HG03460 (cell line): Measurements from ENCODE around the gene ADAT3.
A peak's percentile ranks its signal among the peaks of the same experiment; 100 is the strongest.

Experiments
- ATAC-seq: cut with Tn5 transposase; IDR thresholded peaks from one replicate; pipeline ENCODE4 v1.9.1; 2021; ENCODE audit not compliant: unreplicated experiment

The ADAT3 gene

DNA sequence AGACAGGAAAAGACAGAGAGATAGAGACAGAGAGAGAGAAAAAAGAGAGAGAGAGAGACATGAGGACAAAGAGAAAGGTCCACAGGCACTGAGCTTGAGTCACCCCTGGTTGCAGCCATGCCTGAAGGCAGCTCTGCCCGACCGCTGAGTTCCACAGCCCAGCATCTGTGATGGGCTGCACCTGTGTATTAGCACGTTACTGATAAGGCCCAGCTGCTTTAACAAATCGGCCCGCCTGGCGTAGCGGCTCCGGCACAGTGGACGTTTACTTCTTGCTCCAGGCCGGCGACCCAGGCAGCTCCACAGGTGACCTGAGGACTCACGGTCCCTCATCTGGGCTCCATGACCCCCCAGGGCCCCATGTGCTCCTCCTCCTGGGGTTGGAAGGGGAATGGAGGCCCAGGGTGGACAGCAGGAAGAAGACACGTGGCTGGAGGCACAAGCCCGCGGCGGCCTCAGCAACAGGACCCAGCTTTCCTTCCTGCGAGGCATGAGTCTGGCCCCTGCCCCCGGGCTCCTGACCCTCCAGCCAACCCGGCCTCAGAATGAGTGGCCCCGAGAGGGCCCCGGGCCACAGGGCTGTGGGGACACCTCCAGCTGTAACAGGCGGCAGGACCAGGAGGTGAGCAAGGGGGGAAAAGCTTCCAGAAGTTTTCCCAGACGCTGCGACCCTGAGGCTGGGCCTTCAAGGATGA is 31.9 kb downstream of the ADAT3 start:
- no peak for ATAC-seq

- ATAC-seq = no peak
Observed at GRCh38 chr19:1938071-1938470, 32.9 kb downstream of the ADAT3 start.

DNA sequence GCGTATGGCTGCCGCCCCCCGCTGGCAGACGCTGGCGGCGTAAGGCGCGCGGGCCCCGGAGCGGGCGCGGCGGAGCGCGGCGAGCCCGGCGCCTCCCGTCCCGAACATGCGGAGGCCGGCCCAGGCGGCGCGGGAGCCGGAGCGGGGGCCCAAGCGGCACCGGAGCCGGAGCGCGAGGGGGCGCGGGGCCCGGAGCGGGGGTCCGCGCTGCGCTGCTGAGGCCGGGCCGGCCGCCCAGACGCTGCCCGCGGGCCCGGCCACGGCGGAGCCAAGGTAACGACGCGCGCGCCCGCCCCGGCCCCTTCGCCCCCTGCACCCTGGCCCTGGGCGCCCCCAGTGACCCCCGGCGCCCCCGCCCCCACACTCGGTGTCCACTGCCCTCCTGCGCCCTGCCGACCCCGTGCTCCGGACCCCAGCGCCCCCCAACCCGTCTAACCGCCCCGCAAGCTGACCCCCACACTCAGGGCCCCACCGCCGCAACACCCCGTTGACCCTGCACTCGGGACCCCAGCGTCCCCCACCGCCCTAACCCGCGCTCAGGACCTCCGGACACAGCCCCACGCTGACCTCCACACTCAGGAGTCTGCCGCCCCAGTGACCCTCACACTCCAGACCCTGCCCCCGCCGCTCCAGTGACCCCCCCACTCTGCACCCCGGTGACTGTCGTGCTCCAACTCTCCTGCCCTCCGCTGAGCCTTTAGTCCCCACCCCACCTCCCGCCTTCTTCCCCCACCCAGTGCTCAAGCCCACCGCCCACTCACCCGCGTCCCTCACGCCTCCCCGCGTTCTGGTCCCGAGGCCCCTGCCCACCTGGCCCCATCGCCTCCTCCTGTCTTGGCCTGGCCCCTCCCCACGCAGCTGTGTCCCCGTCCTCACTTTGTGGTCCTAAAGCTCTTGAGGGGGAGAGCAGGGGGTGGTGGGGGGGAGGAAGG is 36.2 kb downstream of the ADAT3 start, which contains the start of gene CSNK1G2:
Gene CSNK1G2, plus strand, starts transcription at position 27 of the 932 bp plus-strand sequence. CDS start 28,601 bp downstream, outside the sequence.
- peak; percentile 42 for ATAC-seq

GRCh38 chr19:1942078-1942933 is 37.1 kb downstream of the ADAT3 start:
- ATAC-seq = no peak

- no peak for ATAC-seq
Observed at GRCh38 chr19:1942934-1943555, 37.8 kb downstream of the ADAT3 start.

GRCh38 chr19:1943661-1944087 is 38.5 kb downstream of the ADAT3 start:
- no peak for ATAC-seq

- no peak for ATAC-seq
Observed at GRCh38 chr19:1944088-1944915, 39.1 kb downstream of the ADAT3 start.

DNA sequence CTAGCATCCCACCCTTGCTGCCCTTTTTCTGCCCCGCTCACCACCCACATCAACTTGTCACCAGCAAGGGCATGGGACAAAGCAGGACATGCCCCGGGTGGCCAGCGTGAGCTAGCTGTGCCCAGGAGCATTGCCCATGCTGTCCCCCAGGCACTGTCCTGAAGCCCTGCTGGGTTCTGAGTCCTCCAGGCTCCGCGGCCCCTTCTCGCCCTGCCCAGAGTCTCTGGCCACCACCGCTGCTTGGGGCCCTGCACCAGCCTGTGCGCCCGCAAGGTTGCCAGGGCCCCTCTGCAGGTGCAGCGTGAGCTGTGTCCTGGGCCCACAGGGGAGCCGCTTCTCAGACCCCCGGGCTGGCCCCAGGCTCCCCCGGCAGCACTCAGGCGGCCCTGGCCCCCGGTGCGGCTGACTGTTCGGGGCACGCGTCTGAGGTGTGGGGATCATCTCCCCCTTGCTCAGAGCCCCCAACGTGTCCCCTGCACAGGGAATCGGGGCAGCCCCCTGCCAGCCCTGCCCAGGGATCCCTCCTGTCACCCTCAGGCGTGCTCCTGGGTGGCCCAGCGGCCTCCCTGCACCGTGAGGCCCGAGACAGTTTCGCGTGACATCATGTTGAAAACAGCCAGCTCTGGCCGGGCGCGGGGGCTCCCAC is 39.8 kb downstream of the ADAT3 start:
- ATAC-seq = no peak

- no peak for ATAC-seq
Observed at GRCh38 chr19:1945899-1946298, 40.7 kb downstream of the ADAT3 start.

- no peak for ATAC-seq
Observed at GRCh38 chr19:1947651-1948209, 42.5 kb downstream of the ADAT3 start.

- no peak for ATAC-seq
Observed at GRCh38 chr19:1949304-1950101, 44.3 kb downstream of the ADAT3 start.

DNA sequence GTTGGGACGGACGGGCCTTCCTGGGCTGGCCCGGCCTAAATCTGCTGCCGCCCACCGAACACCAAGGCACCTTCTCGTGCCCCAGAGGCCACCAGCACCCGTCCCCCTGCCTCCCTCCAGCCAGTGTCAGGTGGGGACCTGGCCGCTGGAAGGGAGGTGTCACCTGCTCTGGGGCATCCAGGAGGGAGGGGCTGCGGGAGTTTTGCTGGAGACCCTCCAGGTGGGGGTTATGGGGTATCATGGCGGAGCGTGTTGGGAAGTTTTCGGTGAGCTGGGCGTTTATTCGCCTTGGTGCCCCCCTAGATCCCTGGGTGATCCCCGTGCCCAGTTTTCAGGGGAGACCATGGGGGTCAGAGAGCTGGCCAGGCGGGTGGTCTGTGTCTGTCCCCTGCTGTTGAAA is 45.4 kb downstream of the ADAT3 start:
- no peak for ATAC-seq

- ATAC-seq = no peak
Observed at GRCh38 chr19:1952635-1953034, 47.4 kb downstream of the ADAT3 start.

GRCh38 chr19:1953037-1953436 is 47.8 kb downstream of the ADAT3 start:
- no peak for ATAC-seq

DNA sequence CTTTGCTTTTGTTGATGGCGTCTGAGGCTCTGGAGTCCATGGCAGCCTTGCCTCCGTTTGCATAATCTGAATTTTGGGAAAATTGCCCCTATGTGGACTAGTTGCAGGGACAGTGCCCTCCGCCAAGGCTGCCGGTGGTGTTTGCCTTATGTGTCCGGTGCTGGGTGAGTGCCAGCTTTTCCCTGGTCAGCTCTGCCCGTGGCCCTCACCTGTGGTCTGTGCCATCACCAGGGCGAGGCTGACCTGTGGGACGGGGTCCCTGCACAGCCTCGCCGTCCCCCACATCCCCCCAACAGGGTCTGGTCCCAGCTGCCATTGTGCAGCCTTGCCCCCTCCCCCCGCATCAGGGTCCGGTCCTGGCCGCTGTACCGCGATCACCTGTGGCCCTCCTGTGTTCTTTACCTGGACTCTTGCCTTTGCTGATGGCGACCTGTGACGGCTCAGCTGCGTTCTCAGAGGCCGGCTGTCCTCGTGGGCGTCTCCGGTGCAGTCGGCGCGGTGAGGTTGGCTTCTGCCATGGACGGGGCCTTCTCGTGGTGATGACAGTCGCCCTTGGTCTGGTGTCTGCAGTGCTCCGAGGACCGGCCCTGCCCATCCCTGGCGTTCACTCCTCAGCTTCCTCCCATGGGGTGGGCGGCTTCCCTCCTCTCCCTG is 48.4 kb downstream of the ADAT3 start:
- no peak for ATAC-seq

DNA sequence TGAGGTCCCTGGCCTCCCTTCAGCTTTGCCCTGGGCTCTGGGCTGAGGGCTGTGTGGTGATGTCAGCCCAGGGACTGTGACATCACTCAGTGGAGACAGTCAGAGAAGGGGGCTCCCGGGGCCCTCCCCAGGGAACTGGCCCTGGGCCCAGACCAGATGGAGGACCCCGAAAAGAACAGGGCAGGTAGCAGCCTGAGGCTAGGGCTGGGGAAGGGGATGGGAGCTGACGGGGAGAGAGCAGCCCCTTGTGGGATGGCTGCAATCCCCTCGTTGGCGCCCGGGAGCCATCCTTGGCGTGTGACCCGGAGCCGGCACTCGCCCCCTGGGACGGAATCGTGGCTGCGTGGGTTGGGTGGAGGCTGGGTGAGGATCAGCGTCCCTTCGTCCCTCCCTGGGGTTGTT is 49.3 kb downstream of the ADAT3 start:
- no peak for ATAC-seq
